ENCODE results near the gene AVL9.

The AVL9 gene

GRCh38 chr7:32532086-32532485 lies 36.8 kb downstream of the AVL9 start:
- TF ChIP-seq EZH2 (IDR thresholded peaks at IDR 0.05; ENCODE audit: borderline replicate concordance, low read length) = no peak
- no peak for TF ChIP-seq CTCF (IDR thresholded peaks at IDR 0.05; ENCODE audit: low read length)
- Histone ChIP-seq H3K27ac (ENCODE audit: low read depth, low read length, poor library complexity, severe bottlenecking) (no peak overlapping the region), H3K36me3 (ENCODE audit: insufficient read depth, low read length) (peaks cover 18% of the 10 kb centered on the region), H3F3A (ENCODE audit: insufficient read depth, low read length) (no peaks in the 10 kb centered on the region), H3K27me3 (ENCODE audit: insufficient read depth, low read length) (no peaks in the 10 kb centered on the region), H3K9me3 (ENCODE audit: low read length) (peaks cover 6% of the 10 kb centered on the region; the same call in 1 of the 2 replicates), H3K4me1 (ENCODE audit: insufficient read depth, low read length, severe bottlenecking) (no peaks in the 10 kb centered on the region), H2AFZ (ENCODE audit: low read length) (no peak overlapping the region), H3K79me2 (ENCODE audit: insufficient read depth, low read length) (no peaks in the 10 kb centered on the region), H4K20me1 (ENCODE audit: insufficient read depth, low read length) (no peaks in the 10 kb centered on the region), H3K9me2 (ENCODE audit: low read depth, low read length) (no peaks in the 10 kb centered on the region), H3K4me3 (ENCODE audit: low read depth, low read length, poor library complexity, severe bottlenecking) (no peak overlapping the region), H3K4me2 (ENCODE audit: low read length) (no peak overlapping the region), H3K9ac (ENCODE audit: low read length) (no peak overlapping the region)

- Histone ChIP-seq H3K36me3 (ENCODE audit: insufficient read depth, low read length) (peaks cover 18% of the 10 kb centered on the region), H3K79me2 (ENCODE audit: insufficient read depth, low read length) (no peaks in the 10 kb centered on the region)
These were observed 37.4 kb downstream of the AVL9 start for GRCh38 chr7:32532716-32533115.

GRCh38 chr7:32533276-32534029 lies 38.2 kb downstream of the AVL9 start:
- no peaks in the 10 kb centered on the region for H3K79me2 ChIP-seq (ENCODE audit: insufficient read depth, low read length)

More at GRCh38 chr7:32532716-32533115, 37.4 kb downstream of the AVL9 start:
- Histone ChIP-seq H3K4me3 (ENCODE audit: low read depth, low read length, poor library complexity, severe bottlenecking) (no peak overlapping the region), H3K27me3 (ENCODE audit: insufficient read depth, low read length) (no peaks in the 10 kb centered on the region), H3K4me1 (ENCODE audit: insufficient read depth, low read length, severe bottlenecking) (no peaks in the 10 kb centered on the region), H2AFZ (ENCODE audit: low read length) (no peak overlapping the region), H4K20me1 (ENCODE audit: insufficient read depth, low read length) (no peaks in the 10 kb centered on the region), H3K27ac (ENCODE audit: low read depth, low read length, poor library complexity, severe bottlenecking) (no peak overlapping the region), H3K9ac (ENCODE audit: low read length) (no peak overlapping the region), H3F3A (ENCODE audit: insufficient read depth, low read length) (no peaks in the 10 kb centered on the region), H3K9me3 (ENCODE audit: low read length) (peaks cover 6% of the 10 kb centered on the region; the same call in 1 of the 2 replicates), H3K4me2 (ENCODE audit: low read length) (no peak overlapping the region), H3K9me2 (ENCODE audit: low read depth, low read length) (no peaks in the 10 kb centered on the region)
- TF ChIP-seq CTCF (IDR thresholded peaks at IDR 0.05; ENCODE audit: low read length) = no peak
- TF ChIP-seq EZH2 (IDR thresholded peaks at IDR 0.05; ENCODE audit: borderline replicate concordance, low read length) = no peak

More at GRCh38 chr7:32533276-32534029, 38.2 kb downstream of the AVL9 start:
- no peak overlapping the region for H2AFZ ChIP-seq (ENCODE audit: low read length)
- H3K36me3 ChIP-seq (ENCODE audit: insufficient read depth, low read length) = peaks cover 18% of the 10 kb centered on the region
- no peak overlapping the region for H3K9ac ChIP-seq (ENCODE audit: low read length)
- H3K9me3 ChIP-seq (ENCODE audit: low read length) = peaks cover 6% of the 10 kb centered on the region; the same call in 1 of the 2 replicates
- no peaks in the 10 kb centered on the region for H3K4me1 ChIP-seq (ENCODE audit: insufficient read depth, low read length, severe bottlenecking)
- no peaks in the 10 kb centered on the region for H3K27me3 ChIP-seq (ENCODE audit: insufficient read depth, low read length)
- H3F3A ChIP-seq (ENCODE audit: insufficient read depth, low read length) = no peaks in the 10 kb centered on the region
- no peaks in the 10 kb centered on the region for H4K20me1 ChIP-seq (ENCODE audit: insufficient read depth, low read length)
- TF ChIP-seq CTCF (IDR thresholded peaks at IDR 0.05; ENCODE audit: low read length) (no peak), EZH2 (IDR thresholded peaks at IDR 0.05; ENCODE audit: borderline replicate concordance, low read length) (no peak)
- H3K27ac ChIP-seq (ENCODE audit: low read depth, low read length, poor library complexity, severe bottlenecking) = no peak overlapping the region
- H3K4me3 ChIP-seq (ENCODE audit: low read depth, low read length, poor library complexity, severe bottlenecking) = no peak overlapping the region
- no peak overlapping the region for H3K4me2 ChIP-seq (ENCODE audit: low read length)
- no peaks in the 10 kb centered on the region for H3K9me2 ChIP-seq (ENCODE audit: low read depth, low read length)
